MCF 10A (cell line): ENCODE measurements around the gene QKI. TPM values are rescaled to one million over a fixed set of nuclear protein-coding genes. Genes with fewer than 3 reads are reported as not detected.

ENCODE experiments used
- BruUV-seq: library from RNA; stranded (reverse); fragments of 400-500 nt; replicated peaks from 2 replicates; lab custom pipeline; 2021; lab: Mats Ljungman, UMichigan
- CTCF ChIA-PET: fragments of 300-600 bp; sonication (Branson Sonifier 250); formaldehyde crosslinking; extraction: SDS; loops from one replicate; lab custom pipeline; 2021; ENCODE audit warnings: antibody characterized with exemption, inconsistent platforms; lab: Yijun Ruan, JAX
- POLR2A ChIA-PET: fragments of 300-600, 350-650 bp; sonication (Branson Sonifier 250); formaldehyde crosslinking; extraction: SDS; loops from one replicate; lab custom pipeline; 2020; ENCODE audit warnings: antibody characterized with exemption, inconsistent platforms; lab: Yijun Ruan, JAX
- DNase-seq: peaks from one replicate; pipeline ENCODE4 v3.0.0-alpha.2; 2018; ENCODE audit not compliant: unreplicated experiment
- H3K27ac Mint-ChIP-seq: one replicate; pipeline ENCODE4 v1.8.0; 2022; ENCODE audit warnings: mild to moderate bottlenecking, low read depth, mixed read lengths; ENCODE audit not compliant: unreplicated experiment
- H3K27me3 Mint-ChIP-seq: one replicate; pipeline ENCODE4 v1.8.0; 2022; ENCODE audit warnings: mixed read lengths; ENCODE audit not compliant: insufficient read depth, unreplicated experiment
- H3K36me3 Mint-ChIP-seq: one replicate; pipeline ENCODE4 v1.8.0; 2022; ENCODE audit warnings: mild to moderate bottlenecking, moderate library complexity, mixed read lengths; ENCODE audit not compliant: insufficient read depth, unreplicated experiment
- H3K4me1 Mint-ChIP-seq: one replicate; pipeline ENCODE4 v1.8.0; 2022; ENCODE audit warnings: mixed read lengths; ENCODE audit not compliant: insufficient read depth, unreplicated experiment
- H3K4me3 Mint-ChIP-seq: one replicate; pipeline ENCODE4 v1.8.0; 2022; ENCODE audit warnings: mild to moderate bottlenecking, moderate library complexity, mixed read lengths; ENCODE audit not compliant: unreplicated experiment
- H3K9me3 Mint-ChIP-seq: one replicate; pipeline ENCODE4 v1.8.0; 2022; ENCODE audit warnings: mixed read lengths; ENCODE audit not compliant: unreplicated experiment
- CTCF ChIP-seq: fragments of 200-600 bp; IDR thresholded peaks from one replicate; pipeline ENCODE4 v1.8.0; 2022; ENCODE audit warnings: antibody characterized with exemption, mild to moderate bottlenecking; ENCODE audit not compliant: unreplicated experiment
- intact Hi-C: fragments of 100-400 bp; cut with micrococcal nuclease; formaldehyde crosslinking; loops from 2 replicates; pipeline ENCODE4 v1.14.1; 2022
- total RNA-seq: library from RNA; stranded (reverse); gene quantifications from 2 replicates; pipeline ENCODE4 v1.2.3, GENCODE V29; 2022

QKI gene
- total RNA-seq, 1 experiment from 2014 or later = 272 TPM

- no peak for TF ChIP-seq CTCF
- no TSS peak for BruUV-seq
- no peak overlapping the region for H3K4me3 Mint-ChIP-seq
- ChIA-PET POLR2A (no interaction called here), CTCF (interaction anchor here (1.4 kb wide), 1 partner anchor 9 kb away, joined by 3 read pairs; no protein-coding TSS in a partner anchor)
- intact Hi-C loops = no loop called here
- peaks cover 38% of the 10 kb centered on the region for H3K4me1 Mint-ChIP-seq
- H3K27me3 Mint-ChIP-seq = no peaks in the 10 kb centered on the region
- H3K27ac Mint-ChIP-seq = peak overlapping the region; percentile 52
- peaks cover 26% of the 10 kb centered on the region for H3K36me3 Mint-ChIP-seq
- DNase-seq = no peak
- no peaks in the 10 kb centered on the region for H3K9me3 Mint-ChIP-seq
Measured at GRCh38 chr6:163525926-163526325, 111.4 kb downstream of the QKI start.

GRCh38 chr6:163526346-163526745 is 111.8 kb downstream of the QKI start:
- POLR2A ChIA-PET = no interaction called here
- intact Hi-C loops = no loop called here

GRCh38 chr6:163527291-163527690 is 112.8 kb downstream of the QKI start:
- DNase-seq = no peak
- H3K36me3 Mint-ChIP-seq = peaks cover 26% of the 10 kb centered on the region
- no TSS peak for BruUV-seq
- ChIA-PET POLR2A (no interaction called here), CTCF (interaction anchor here (0.6 kb wide), 1 partner anchor 108 kb away, joined by 3 read pairs; no protein-coding TSS in a partner anchor)
- H3K4me3 Mint-ChIP-seq = no peak overlapping the region
- intact Hi-C loops = no loop called here
- H3K9me3 Mint-ChIP-seq = no peaks in the 10 kb centered on the region
- peaks cover 38% of the 10 kb centered on the region for H3K4me1 Mint-ChIP-seq
- H3K27me3 Mint-ChIP-seq = no peaks in the 10 kb centered on the region
- no peak for TF ChIP-seq CTCF
- H3K27ac Mint-ChIP-seq = no peak overlapping the region

More at GRCh38 chr6:163526346-163526745, 111.8 kb downstream of the QKI start:
- Mint-ChIP-seq H3K36me3 (peaks cover 26% of the 10 kb centered on the region), H3K27me3 (no peaks in the 10 kb centered on the region), H3K4me1 (peaks cover 38% of the 10 kb centered on the region), H3K9me3 (no peaks in the 10 kb centered on the region), H3K27ac (peak overlapping the region; percentile 52), H3K4me3 (no peak overlapping the region)
- BruUV-seq = no TSS peak
- TF ChIP-seq CTCF = no peak
- CTCF ChIA-PET = interaction anchor here (1.4 kb wide), 1 partner anchor 9 kb away, joined by 3 read pairs; no protein-coding TSS in a partner anchor
- no peak for DNase-seq

- Mint-ChIP-seq H3K36me3 (peaks cover 19% of the 10 kb centered on the region), H3K27me3 (no peaks in the 10 kb centered on the region), H3K4me1 (peaks cover 43% of the 10 kb centered on the region), H3K27ac (peak overlapping the region; percentile 20), H3K9me3 (no peaks in the 10 kb centered on the region), H3K4me3 (peak overlapping the region; percentile 25)
- intact Hi-C loops = loop anchor here (5.0 to 10.0 kb wide), 2 partner anchors 72 to 675 kb away; no protein-coding TSS in a partner anchor
- CTCF ChIA-PET = interaction anchor here (0.6 to 0.8 kb wide), 3 partner anchors 26 to 1399 kb away, joined by 3 to 4 read pairs (median 3); no protein-coding TSS in a partner anchor
- no peak for TF ChIP-seq CTCF
- peak; percentile 68 for DNase-seq
- POLR2A ChIA-PET = interaction anchor here (0.6 to 2.1 kb wide), 7 partner anchors 9 to 498 kb away, joined by 3 to 10 read pairs (median 3); no protein-coding TSS in a partner anchor
- BruUV-seq = no TSS peak
Measured at GRCh38 chr6:163529605-163530004, 115.1 kb downstream of the QKI start.
